SK-N-MC (cell line): ENCODE measurements around the gene SPTBN2.
A peak's percentile ranks its signal among the peaks of the same experiment; 100 is the strongest.

Experiments used
- DNase-seq: peaks from one replicate; pipeline ENCODE4 v3.0.0-alpha.2; 2011; ENCODE audit warnings: low read depth, low spot score
- H3K27ac ChIP-seq: fragments of 200-600 bp; sonication (generic); 2 replicates; pipeline ENCODE4 v1.5.1; 2016; ENCODE audit warnings: mixed run types
- H3K36me3 ChIP-seq: fragments of 200-600 bp; sonication (generic); 2 replicates; pipeline ENCODE4 v1.6.1; 2017; ENCODE audit warnings: antibody characterized with exemption, low read length, mixed read lengths; ENCODE audit not compliant: insufficient read depth
- H3K4me3 ChIP-seq: fragments of 200-600 bp; sonication (generic); 2 replicates; pipeline ENCODE4 v1.5.1; 2016
- H3K9ac ChIP-seq: fragments of 200-600 bp; sonication (generic); 2 replicates; pipeline ENCODE4 v1.8.0; 2017; ENCODE audit warnings: mixed run types, mixed read lengths; ENCODE audit not compliant: insufficient read length
- H3K9me3 ChIP-seq: fragments of 200-600 bp; sonication (generic); 2 replicates; pipeline ENCODE4 v1.6.1; 2017; ENCODE audit warnings: low read depth, mild to moderate bottlenecking, antibody characterized with exemption, low read length, moderate library complexity, mixed read lengths
- EZH2 ChIP-seq: fragments of 200-600 bp; sonication (generic); IDR thresholded peaks from one replicate; pipeline ENCODE4 v1.6.1; 2017; ENCODE audit warnings: antibody characterized with exemption
- FOXP2 ChIP-seq: optimal IDR thresholded peaks from 2 replicates; pipeline ENCODE3; 2011; ENCODE audit warnings: mild to moderate bottlenecking, moderate library complexity; ENCODE audit not compliant: insufficient read depth; ENCODE audit errors: extremely low read length, control extremely low read depth
- POLR2AphosphoS5 ChIP-seq: IDR thresholded peaks from 2 replicates; pipeline ENCODE4 v1.6.1; 2012; ENCODE audit warnings: mild to moderate bottlenecking, low read depth, low read length, borderline replicate concordance

The SPTBN2 gene

GRCh38 chr11:66728693-66729385 lies at the start of gene SPTBN2:
SPTBN2 (minus strand) TSS chr11:66729216; CDS start chr11:66721240, 7,976 bp downstream.
- no peak for DNase-seq
- Histone ChIP-seq H3K36me3 (peaks cover 3% of the 10 kb centered on the region; the same call in 1 of the 2 replicates), H3K27ac (peak within 1 kb of the TSS; percentile 52; the same call in 1 of the 2 replicates), H3K4me3 (peak within 1 kb of the TSS; percentile 73), H3K9ac (peak within 1 kb of the TSS; percentile 42), H3K9me3 (no peaks in the 10 kb centered on the region)
- TF ChIP-seq POLR2AphosphoS5 (no peak), FOXP2 (no peak), EZH2 (no peak)

GRCh38 chr11:66768818-66769217 lies 39.8 kb upstream of the SPTBN2 start:
- DNase-seq: no peak
- no peak overlapping the region for H3K9ac ChIP-seq
- H3K27ac ChIP-seq: no peak overlapping the region
- no peaks in the 10 kb centered on the region for H3K9me3 ChIP-seq
- no peak overlapping the region for H3K4me3 ChIP-seq
- TF ChIP-seq EZH2 (no peak), POLR2AphosphoS5 (no peak), FOXP2 (no peak)
- no peaks in the 10 kb centered on the region for H3K36me3 ChIP-seq

GRCh38 chr11:66768088-66768521 lies 39.1 kb upstream of the SPTBN2 start:
- TF ChIP-seq EZH2 (no peak), FOXP2 (no peak), POLR2AphosphoS5 (no peak)
- H3K36me3 ChIP-seq: no peaks in the 10 kb centered on the region
- H3K9me3 ChIP-seq: no peaks in the 10 kb centered on the region
- no peak overlapping the region for H3K9ac ChIP-seq
- DNase-seq: no peak
- H3K27ac ChIP-seq: no peak overlapping the region
- no peak overlapping the region for H3K4me3 ChIP-seq

GRCh38 chr11:66767666-66768065 lies 38.6 kb upstream of the SPTBN2 start:
- Histone ChIP-seq H3K4me3 (no peak overlapping the region), H3K9ac (no peak overlapping the region), H3K9me3 (no peaks in the 10 kb centered on the region), H3K36me3 (no peaks in the 10 kb centered on the region), H3K27ac (no peak overlapping the region)
- DNase-seq: no peak
- no peak for TF ChIP-seq EZH2

- no peak for DNase-seq
- Histone ChIP-seq H3K4me3 (no peak overlapping the region), H3K9ac (no peak overlapping the region), H3K36me3 (no peaks in the 10 kb centered on the region; the same call in 1 of the 2 replicates), H3K27ac (no peak overlapping the region), H3K9me3 (no peaks in the 10 kb centered on the region)
- TF ChIP-seq FOXP2 (no peak), POLR2AphosphoS5 (no peak), EZH2 (no peak)
These were observed 37.7 kb upstream of the SPTBN2 start for GRCh38 chr11:66766681-66767080.

GRCh38 chr11:66762088-66762487 lies 33.1 kb upstream of the SPTBN2 start:
- TF ChIP-seq EZH2: no peak
- no peak for TF ChIP-seq POLR2AphosphoS5
- no peak for TF ChIP-seq FOXP2
- H3K9ac ChIP-seq: no peak overlapping the region
- no peak overlapping the region for H3K4me3 ChIP-seq
- H3K9me3 ChIP-seq: no peaks in the 10 kb centered on the region
- no peak for DNase-seq
- H3K36me3 ChIP-seq: no peaks in the 10 kb centered on the region; the same call in 1 of the 2 replicates
- no peak overlapping the region for H3K27ac ChIP-seq

- Histone ChIP-seq H3K36me3 (no peaks in the 10 kb centered on the region), H3K27ac (no peak overlapping the region), H3K4me3 (no peak overlapping the region), H3K9me3 (no peaks in the 10 kb centered on the region), H3K9ac (no peak overlapping the region)
- TF ChIP-seq EZH2 (no peak), FOXP2 (no peak), POLR2AphosphoS5 (no peak)
- DNase-seq: no peak
These were observed 23.1 kb upstream of the SPTBN2 start for GRCh38 chr11:66752148-66752547.

- TF ChIP-seq EZH2 (no peak), POLR2AphosphoS5 (no peak), FOXP2 (no peak)
- no peak for DNase-seq
- no peaks in the 10 kb centered on the region for H3K36me3 ChIP-seq
- H3K4me3 ChIP-seq: no peak overlapping the region
- H3K9ac ChIP-seq: no peak overlapping the region
- H3K9me3 ChIP-seq: no peaks in the 10 kb centered on the region
- no peak overlapping the region for H3K27ac ChIP-seq
These were observed 20.1 kb upstream of the SPTBN2 start for GRCh38 chr11:66749091-66749490.

GRCh38 chr11:66747480-66747879 lies 18.5 kb upstream of the SPTBN2 start:
- Histone ChIP-seq H3K27ac (peak overlapping the region; percentile 65; the same call in 1 of the 2 replicates), H3K9ac (no peak overlapping the region), H3K4me3 (no peak overlapping the region), H3K9me3 (no peaks in the 10 kb centered on the region), H3K36me3 (no peaks in the 10 kb centered on the region)
- no peak for DNase-seq
- no peak for TF ChIP-seq POLR2AphosphoS5
- no peak for TF ChIP-seq EZH2
- no peak for TF ChIP-seq FOXP2
